Stimulated activated naive B cell treated with anti-CD40 and anti-IgM and Interleukin-4, amounts not matched to agents 10 μg/mL and 1 μg/mL and 100 μg/mL, for 72 hours (primary cell): ENCODE measurements around the gene XDH.
A peak's percentile ranks its signal among the peaks of the same experiment; 100 is the strongest.

ENCODE experiments used
- ATAC-seq, 2 donors: fragments of 150-1000 bp; cut with Tn5 transposase; replicated peaks; 2 replicates each; pipeline ENCODE4 v1.10.0; 2021; ENCODE audit warnings: moderate library complexity in 1 of 2
- DNase-seq: peaks from one replicate; pipeline ENCODE4 v3.0.0; 2021
- H3K27ac Mint-ChIP-seq: one replicate; pipeline ENCODE4 v1.8.0; 2022; ENCODE audit warnings: mild to moderate bottlenecking, mixed read lengths
- H3K27me3 Mint-ChIP-seq, 2 donors: one replicate each; pipeline ENCODE4 v1.8.0; 2022; ENCODE audit warnings: mixed read lengths in 2 of 2
- H3K36me3 Mint-ChIP-seq, 2 donors: one replicate each; pipeline ENCODE4 v1.8.0; 2022; ENCODE audit warnings: mixed read lengths in 2 of 2, mild to moderate bottlenecking in 1 of 2
- H3K4me1 Mint-ChIP-seq, 2 donors: one replicate each; pipeline ENCODE4 v1.8.0; 2022; ENCODE audit warnings: mixed read lengths in 2 of 2, mild to moderate bottlenecking in 1 of 2
- H3K4me3 Mint-ChIP-seq, 2 donors: one replicate each; pipeline ENCODE4 v1.8.0; 2022; ENCODE audit warnings: mild to moderate bottlenecking in 2 of 2, mixed read lengths in 2 of 2, moderate library complexity in 1 of 2
- H3K9me3 Mint-ChIP-seq, 2 donors: one replicate each; pipeline ENCODE4 v1.8.0; 2022; ENCODE audit warnings: mixed read lengths in 2 of 2, mild to moderate bottlenecking in 1 of 2

XDH gene

DNA sequence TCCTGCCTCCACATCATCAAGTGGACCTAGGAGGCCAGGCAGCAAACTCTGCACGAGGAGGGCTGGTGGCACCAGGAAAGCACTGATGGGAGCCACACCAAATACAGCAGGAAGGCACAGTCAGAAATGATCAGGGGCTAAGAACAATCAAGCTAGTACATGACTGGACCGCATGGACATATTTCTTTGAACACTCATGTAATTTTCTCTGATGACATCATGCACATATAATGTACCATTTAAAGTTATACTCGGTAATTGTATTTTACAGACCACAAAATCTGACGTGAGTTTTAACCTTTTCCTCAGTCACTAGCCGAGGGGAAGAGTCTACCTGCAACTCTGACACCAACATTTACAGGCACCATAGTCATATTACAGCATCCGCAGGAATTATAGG lies 76.7 kb downstream of the XDH start:
- H3K4me3 Mint-ChIP-seq, result no peak overlapping the region
- ATAC-seq, result no peak
- no peaks in the 10 kb centered on the region for H3K4me1 Mint-ChIP-seq
- H3K27me3 Mint-ChIP-seq, result peaks cover 5 to 20% of the 10 kb centered on the region in 2 donors
- H3K27ac Mint-ChIP-seq, result no peak overlapping the region
- no peaks in the 10 kb centered on the region for H3K36me3 Mint-ChIP-seq
- no peaks in the 10 kb centered on the region for H3K9me3 Mint-ChIP-seq
- no peak for DNase-seq

DNA sequence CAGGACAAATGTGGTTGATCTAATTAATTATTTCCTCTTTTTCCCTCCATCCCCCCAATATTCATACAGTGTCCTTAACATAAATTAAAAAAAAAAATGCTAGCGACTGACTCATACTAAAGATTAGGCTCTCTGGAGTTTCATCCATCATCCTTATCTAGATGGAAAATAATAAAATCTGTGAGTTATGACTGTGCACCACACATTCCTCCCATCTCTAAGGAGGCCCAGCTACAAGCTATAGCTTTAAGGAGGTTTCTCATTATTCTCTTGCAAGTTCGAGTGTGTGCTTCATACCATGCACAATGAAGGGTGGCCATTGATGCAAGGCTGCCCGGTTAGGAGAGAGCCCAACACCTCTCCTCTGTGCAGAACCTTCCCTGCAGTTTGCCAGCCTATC lies 77.3 kb downstream of the XDH start:
- no peaks in the 10 kb centered on the region for H3K4me1 Mint-ChIP-seq
- ATAC-seq (no peak), DNase-seq (no peak)
- H3K9me3 Mint-ChIP-seq, result no peaks in the 10 kb centered on the region
- no peak overlapping the region for H3K4me3 Mint-ChIP-seq
- peaks cover 5 to 20% of the 10 kb centered on the region in 2 donors for H3K27me3 Mint-ChIP-seq
- H3K27ac Mint-ChIP-seq, result no peak overlapping the region
- no peaks in the 10 kb centered on the region for H3K36me3 Mint-ChIP-seq

DNA sequence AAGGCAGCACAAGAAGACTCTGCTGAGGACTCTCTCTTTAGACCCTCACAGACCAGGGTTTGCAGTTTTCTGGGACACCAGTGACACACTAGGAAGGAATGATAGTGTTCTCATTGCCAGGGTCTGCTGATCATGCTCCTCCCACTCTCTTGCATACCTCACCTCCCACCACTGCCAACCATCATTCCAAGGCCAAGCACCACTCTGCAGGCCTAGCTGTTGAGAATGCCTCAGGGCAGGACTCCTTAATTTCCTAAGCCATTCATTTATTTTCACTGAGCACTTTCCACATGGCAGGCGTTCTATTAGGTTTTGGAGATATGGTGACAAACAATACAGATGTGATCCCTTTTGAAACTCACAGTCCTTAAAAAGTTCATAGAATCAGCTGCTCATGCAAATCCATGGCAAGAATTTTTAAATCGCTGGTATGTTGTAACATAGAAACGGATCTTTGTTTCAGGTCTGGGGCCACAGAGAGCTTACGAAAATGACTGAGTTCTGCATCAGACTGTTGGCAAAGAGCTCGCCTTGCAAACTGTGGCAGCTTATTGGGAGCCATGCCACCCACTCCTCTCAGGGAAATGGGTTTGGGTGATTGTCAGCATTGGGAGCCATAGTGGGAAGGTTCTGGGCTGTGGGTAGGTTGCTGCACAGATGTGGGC lies 78.5 kb downstream of the XDH start:
- H3K36me3 Mint-ChIP-seq, result no peaks in the 10 kb centered on the region
- ATAC-seq (no peak), DNase-seq (no peak)
- H3K4me3 Mint-ChIP-seq, result no peak overlapping the region
- no peak overlapping the region for H3K27ac Mint-ChIP-seq
- peaks cover 5 to 16% of the 10 kb centered on the region in 2 donors for H3K27me3 Mint-ChIP-seq
- no peaks in the 10 kb centered on the region for H3K9me3 Mint-ChIP-seq
- peaks cover 2 to 4% of the 10 kb centered on the region in 2 donors for H3K4me1 Mint-ChIP-seq

DNA sequence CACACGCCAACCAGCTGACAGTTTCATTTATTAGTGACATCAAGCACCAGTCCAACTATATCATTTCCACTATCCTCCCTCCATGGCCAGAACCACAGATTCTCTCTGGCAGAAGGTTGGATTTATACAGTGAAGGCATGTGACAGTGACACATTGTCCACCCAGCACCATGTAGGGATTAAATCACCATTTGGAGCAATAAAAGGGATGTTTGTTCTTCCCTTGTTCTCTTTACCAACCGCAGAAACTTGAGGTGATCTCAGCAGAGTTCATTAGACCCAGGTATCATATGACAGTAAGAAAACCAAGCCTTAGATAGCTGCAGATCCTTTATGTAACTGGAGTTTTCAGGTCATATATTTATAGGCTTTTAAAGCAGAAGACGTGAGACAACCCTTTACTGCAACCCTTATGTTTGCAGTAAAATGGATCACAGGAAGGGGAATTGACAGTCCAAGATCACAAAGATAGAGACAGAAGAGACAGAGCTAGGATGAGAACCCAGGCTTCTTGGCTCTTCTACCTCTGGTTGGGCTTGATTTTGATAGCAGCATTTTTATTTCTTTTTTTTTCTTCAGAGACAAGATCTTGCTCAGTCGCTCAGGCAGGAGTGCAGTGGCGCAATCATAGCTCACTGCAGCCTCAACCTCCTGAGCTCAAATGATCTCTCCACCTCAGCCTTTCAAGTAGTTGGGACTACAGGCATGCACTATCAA lies 80.1 kb downstream of the XDH start:
- Mint-ChIP-seq H3K27ac (no peak overlapping the region), H3K36me3 (no peaks in the 10 kb centered on the region), H3K4me3 (no peak overlapping the region), H3K9me3 (no peaks in the 10 kb centered on the region), H3K4me1 (peaks cover 4 to 7% of the 10 kb centered on the region in 2 donors), H3K27me3 (peaks cover 5 to 13% of the 10 kb centered on the region in 2 donors)
- ATAC-seq (no peak), DNase-seq (no peak)

DNA sequence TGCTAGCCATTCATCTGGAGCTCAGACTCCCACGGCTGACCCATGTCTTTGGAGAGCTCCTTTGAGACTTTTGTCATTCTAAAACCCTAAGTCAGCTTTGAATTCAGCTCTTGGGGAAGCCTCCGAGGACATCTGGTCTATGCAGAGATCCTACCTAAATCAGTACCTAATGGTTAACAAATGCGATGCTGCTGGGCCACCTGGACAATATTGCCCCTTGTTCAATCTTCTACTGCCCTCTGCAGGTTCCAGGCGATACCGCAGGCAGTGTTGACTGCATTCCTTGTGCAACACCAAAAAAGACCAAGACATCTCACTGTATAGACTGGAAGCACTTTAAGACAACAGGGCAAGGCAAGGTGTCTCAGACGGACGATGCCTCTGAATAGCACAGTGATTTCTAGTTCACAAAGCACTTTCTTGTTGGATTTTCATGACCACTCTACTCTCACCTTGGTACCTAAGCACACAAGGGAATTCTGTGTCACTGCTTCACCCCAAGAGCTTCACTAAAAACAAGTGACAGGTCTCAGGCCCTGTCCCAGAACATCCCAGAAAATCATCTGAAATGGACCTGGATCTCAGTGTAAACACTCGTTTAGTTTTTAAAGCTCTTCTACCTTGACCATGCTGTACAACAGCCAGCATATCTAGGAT lies 80.9 kb downstream of the XDH start:
- DNase-seq (peak; percentile 71), ATAC-seq (peak; percentile 93 to 95)
- H3K36me3 Mint-ChIP-seq, result no peaks in the 10 kb centered on the region
- no peaks in the 10 kb centered on the region for H3K9me3 Mint-ChIP-seq
- H3K27me3 Mint-ChIP-seq, result peaks cover 5 to 13% of the 10 kb centered on the region in 2 donors
- no peak overlapping the region for H3K27ac Mint-ChIP-seq
- no peak overlapping the region for H3K4me3 Mint-ChIP-seq
- peaks cover 4 to 7% of the 10 kb centered on the region in 2 donors for H3K4me1 Mint-ChIP-seq

DNA sequence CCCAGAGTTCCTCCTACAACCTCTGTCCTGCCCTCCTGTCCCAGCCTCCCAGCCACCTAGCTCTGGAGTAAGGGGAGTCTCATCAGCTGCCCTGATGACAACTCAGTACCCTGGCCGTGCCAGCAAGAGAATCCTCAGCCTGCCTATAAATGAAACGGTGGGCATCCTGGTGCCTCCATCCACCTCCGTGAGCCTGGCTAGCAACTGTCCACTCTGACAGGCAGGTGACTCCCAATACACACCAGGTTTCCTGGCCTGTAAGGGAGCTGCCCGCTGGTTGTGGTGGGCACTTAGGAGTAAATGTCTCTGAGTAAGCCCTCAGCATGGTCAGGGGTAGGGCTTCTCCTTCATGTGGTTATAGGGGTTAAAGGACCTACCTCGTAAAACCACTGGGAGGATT lies 81.5 kb downstream of the XDH start:
- no peaks in the 10 kb centered on the region for H3K9me3 Mint-ChIP-seq
- H3K4me3 Mint-ChIP-seq, result no peak overlapping the region
- H3K27me3 Mint-ChIP-seq, result peaks cover 5 to 13% of the 10 kb centered on the region in 2 donors
- H3K36me3 Mint-ChIP-seq, result no peaks in the 10 kb centered on the region
- peaks cover 4 to 7% of the 10 kb centered on the region in 2 donors for H3K4me1 Mint-ChIP-seq
- peak; percentile 10 to 12 for ATAC-seq
- DNase-seq, result no peak
- no peak overlapping the region for H3K27ac Mint-ChIP-seq

DNA sequence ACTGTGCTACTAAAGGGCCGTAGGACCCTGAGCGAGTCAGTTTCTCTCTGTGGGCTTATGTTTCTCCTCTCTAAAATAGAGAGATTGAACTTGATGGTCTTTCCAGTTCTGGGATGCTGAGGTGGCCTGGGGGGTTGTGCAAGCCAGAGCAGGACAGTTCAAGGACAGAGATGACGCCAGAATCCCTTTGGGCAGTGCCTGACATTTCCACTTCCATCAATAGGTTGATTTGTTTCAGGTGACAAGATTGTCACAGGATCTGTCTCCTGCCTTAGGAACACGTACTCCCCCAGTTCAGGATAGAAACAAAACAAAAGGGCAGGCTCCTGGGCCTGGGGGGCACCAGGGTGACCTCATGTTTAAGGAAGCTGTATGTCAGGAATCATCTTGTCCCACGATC lies 82.0 kb downstream of the XDH start:
- Mint-ChIP-seq H3K36me3 (no peaks in the 10 kb centered on the region), H3K4me3 (no peak overlapping the region), H3K27me3 (peaks cover 5 to 10% of the 10 kb centered on the region in 2 donors), H3K9me3 (no peaks in the 10 kb centered on the region), H3K27ac (no peak overlapping the region), H3K4me1 (peaks cover 4 to 7% of the 10 kb centered on the region in 2 donors)
- ATAC-seq (no peak), DNase-seq (no peak)

DNA sequence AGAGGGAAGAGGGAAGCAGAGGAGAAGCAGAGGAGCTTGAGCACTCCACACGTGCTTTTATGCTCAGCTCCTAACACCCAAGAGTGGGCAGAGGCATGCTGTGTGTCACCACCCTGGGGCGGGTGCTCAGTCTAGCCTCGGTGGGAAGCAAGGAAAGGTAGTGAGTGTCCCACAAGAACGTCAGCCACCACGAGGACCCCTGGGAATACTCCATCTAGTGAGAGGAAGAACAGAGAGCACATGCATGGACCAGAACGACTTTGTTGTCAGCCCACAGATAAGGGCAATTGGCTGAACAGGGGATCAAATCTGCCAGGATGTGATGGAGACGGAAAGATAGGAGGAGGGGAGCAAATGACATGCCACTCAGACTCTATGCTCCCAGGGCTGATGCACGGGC lies 83.4 kb downstream of the XDH start:
- no peak overlapping the region for H3K27ac Mint-ChIP-seq
- peaks cover 4% of the 10 kb centered on the region in 2 donors for H3K27me3 Mint-ChIP-seq
- H3K36me3 Mint-ChIP-seq, result no peaks in the 10 kb centered on the region
- peak; percentile 39 to 40 for ATAC-seq
- H3K9me3 Mint-ChIP-seq, result no peaks in the 10 kb centered on the region
- H3K4me3 Mint-ChIP-seq, result no peak overlapping the region
- peaks cover 4 to 7% of the 10 kb centered on the region in 2 donors for H3K4me1 Mint-ChIP-seq
- no peak for DNase-seq

DNA sequence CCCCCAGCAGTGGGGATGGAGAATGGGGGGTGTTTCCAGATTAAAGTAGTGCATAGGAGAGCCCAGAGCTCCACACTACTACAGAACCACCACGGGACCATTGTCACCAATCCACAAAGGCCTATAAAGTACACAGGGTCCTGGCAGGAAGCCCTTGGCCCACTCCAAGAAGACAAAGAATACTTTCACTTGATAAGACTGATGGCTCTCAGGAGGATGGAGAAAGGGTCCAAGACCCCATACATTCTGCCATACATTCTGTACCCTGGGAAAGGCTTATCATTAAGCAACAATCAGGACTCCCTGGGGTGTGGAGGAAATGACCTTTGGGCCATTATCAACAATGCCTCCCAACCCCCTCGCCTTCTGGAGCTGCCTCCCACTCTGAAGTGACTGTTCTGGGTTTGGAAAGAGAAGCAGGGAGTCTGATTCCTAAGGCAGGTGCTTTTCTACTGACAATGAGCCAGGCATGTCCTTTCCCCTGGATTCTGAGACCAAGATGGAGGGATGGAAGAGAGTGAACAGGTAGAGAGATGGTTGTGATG lies 85.4 kb downstream of the XDH start:
- Mint-ChIP-seq H3K4me3 (no peak overlapping the region), H3K9me3 (no peaks in the 10 kb centered on the region), H3K4me1 (peaks cover 13 to 16% of the 10 kb centered on the region in 2 donors), H3K36me3 (no peaks in the 10 kb centered on the region), H3K27ac (no peak overlapping the region), H3K27me3 (no peaks in the 10 kb centered on the region)
- no peak for DNase-seq
- ATAC-seq, result no peak

DNA sequence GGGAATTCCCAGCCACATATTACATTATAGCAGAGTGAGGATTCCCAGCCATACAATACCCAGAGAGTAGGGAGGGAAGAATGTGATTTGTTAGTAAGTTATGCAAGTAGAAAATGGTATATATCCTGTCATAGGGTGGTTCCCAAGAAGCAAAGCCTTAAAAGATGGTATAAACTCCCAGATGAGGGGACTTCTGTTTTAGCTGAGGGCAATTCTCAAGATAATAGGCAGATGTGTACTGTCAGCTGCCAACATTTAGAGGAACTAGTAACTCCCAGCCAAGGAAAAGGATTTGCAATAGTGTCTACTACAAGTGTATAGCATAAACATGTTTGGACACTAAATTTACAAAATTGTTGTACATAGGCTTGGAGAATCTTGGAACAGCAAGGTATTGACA lies 86.5 kb downstream of the XDH start:
- Mint-ChIP-seq H3K9me3 (peaks cover 0 to 1% of the 10 kb centered on the region in 2 donors), H3K4me1 (peaks cover 22 to 25% of the 10 kb centered on the region in 2 donors), H3K27me3 (no peaks in the 10 kb centered on the region), H3K36me3 (no peaks in the 10 kb centered on the region), H3K27ac (no peak overlapping the region), H3K4me3 (no peak overlapping the region)
- no peak for DNase-seq
- no peak for ATAC-seq

DNA sequence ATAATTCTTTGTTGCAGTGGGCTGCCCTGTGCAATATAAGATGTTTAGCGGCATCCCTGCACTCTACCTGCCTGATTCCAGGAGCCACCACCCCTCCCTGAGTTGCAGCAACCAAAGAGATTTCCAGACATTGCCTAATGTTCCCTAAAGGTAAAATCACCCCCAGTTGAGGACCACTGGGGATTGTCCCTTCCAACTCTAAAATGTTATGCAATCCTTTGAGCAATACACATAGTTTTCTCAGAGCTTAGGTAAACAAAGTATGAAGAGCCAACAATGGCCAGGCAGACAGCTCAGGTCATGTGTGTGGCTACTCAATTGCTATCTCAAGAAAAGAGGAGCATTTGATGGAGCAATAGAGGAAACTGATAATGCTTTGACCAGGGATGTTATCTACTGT lies 87.0 kb downstream of the XDH start:
- ATAC-seq (no peak), DNase-seq (no peak)
- H3K27ac Mint-ChIP-seq, result no peak overlapping the region
- H3K4me1 Mint-ChIP-seq, result peaks cover 23 to 29% of the 10 kb centered on the region in 2 donors
- H3K4me3 Mint-ChIP-seq, result no peak overlapping the region
- H3K27me3 Mint-ChIP-seq, result no peaks in the 10 kb centered on the region
- no peaks in the 10 kb centered on the region for H3K36me3 Mint-ChIP-seq
- H3K9me3 Mint-ChIP-seq, result peaks cover 0 to 1% of the 10 kb centered on the region in 2 donors

DNA sequence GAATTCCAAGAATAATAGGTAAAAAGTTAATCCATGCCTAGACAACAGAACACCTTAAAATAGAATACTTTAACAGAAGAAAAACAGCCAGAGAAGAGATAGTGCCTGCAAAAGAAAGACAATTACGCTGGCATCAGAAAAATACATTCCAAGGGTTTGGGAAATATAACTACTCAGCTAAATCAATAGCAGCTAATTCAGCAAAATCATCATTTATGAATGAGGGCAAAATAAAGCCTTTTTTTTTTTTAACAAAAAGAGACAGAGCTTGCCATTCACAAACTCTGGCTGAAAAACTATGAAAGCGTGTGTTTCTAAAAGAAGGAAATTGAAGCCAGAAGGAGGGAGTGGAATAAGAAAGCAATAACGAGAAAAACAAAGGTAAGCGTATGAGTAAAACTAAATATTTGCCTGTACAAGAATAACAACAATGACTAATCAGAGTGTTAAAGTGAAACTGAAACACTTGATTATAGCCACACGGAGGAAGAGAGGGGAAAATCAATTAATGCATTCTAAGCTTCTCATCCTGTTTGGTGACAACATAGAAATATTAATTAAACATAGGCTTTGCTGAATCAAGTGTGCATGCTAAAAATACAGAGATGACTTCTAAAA lies 90.4 kb downstream of the XDH start:
- Mint-ChIP-seq H3K36me3 (no peaks in the 10 kb centered on the region), H3K4me1 (peaks cover 33 to 39% of the 10 kb centered on the region in 2 donors), H3K27ac (no peak overlapping the region), H3K4me3 (peak overlapping the region; percentile 26 to 50), H3K27me3 (no peaks in the 10 kb centered on the region), H3K9me3 (peaks cover 0 to 1% of the 10 kb centered on the region in 2 donors)
- peak; percentile 73 to 78 for ATAC-seq
- no peak for DNase-seq

DNA sequence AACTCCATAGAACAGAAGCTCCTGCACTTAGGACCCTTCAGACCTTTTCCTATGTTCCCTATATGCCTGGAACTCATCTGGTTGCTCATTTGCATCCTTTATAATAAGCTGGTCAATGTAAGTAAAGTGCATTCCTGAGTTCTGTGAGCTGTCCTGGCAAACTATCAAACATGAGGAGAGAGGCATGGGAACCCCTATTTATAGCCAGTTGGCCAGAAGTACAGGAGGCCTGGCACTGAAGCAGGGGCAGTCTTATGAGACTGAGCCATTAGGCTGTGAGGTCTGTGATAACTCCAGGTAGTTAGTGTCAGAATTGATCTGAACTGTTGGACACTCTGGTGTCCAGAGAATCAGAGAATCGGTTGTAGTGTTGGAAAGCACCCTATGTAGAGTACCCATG lies 92.2 kb downstream of the XDH start:
- Mint-ChIP-seq H3K36me3 (no peaks in the 10 kb centered on the region), H3K9me3 (peaks cover 0 to 1% of the 10 kb centered on the region in 2 donors), H3K4me1 (peaks cover 43 to 53% of the 10 kb centered on the region in 2 donors), H3K4me3 (no peak overlapping the region), H3K27me3 (no peaks in the 10 kb centered on the region), H3K27ac (no peak overlapping the region)
- ATAC-seq (no peak), DNase-seq (no peak)
